Mesenchymal stem cell (in vitro differentiated cells and primary cell): ENCODE results near the gene ETFA.

Experiments
- DNase-seq: peaks from one replicate; pipeline ENCODE4 v3.0.0-alpha.2; 2013
- H2AFZ ChIP-seq: one replicate; pipeline ENCODE4 v1.6.1; 2013; ENCODE audit warnings: low read depth, mild to moderate bottlenecking, control low read depth, inconsistent platforms, low read length, moderate library complexity
- H2AK5ac ChIP-seq: 2 replicates; pipeline ENCODE4 v1.6.1; 2013; ENCODE audit warnings: low read length, moderate library complexity, mild to moderate bottlenecking, inconsistent platforms; ENCODE audit not compliant: severe bottlenecking
- H2BK120ac ChIP-seq: one replicate; pipeline ENCODE4 v1.6.1; 2013; ENCODE audit warnings: low read depth, mild to moderate bottlenecking, inconsistent platforms, low read length, moderate library complexity
- H2BK12ac ChIP-seq, 2 experiments: one replicate each; pipeline ENCODE4 v1.6.1; 2013; ENCODE audit warnings: inconsistent platforms in 2 of 2, low read length in 2 of 2, mild to moderate bottlenecking in 2 of 2, moderate library complexity in 2 of 2, control low read depth in 1 of 2
- H2BK15ac ChIP-seq: one replicate; pipeline ENCODE4 v1.6.1; 2013; ENCODE audit warnings: mild to moderate bottlenecking, low read depth, inconsistent platforms; ENCODE audit not compliant: poor library complexity, severe bottlenecking
- H2BK5ac ChIP-seq: 2 replicates; pipeline ENCODE4 v1.6.1; 2013; ENCODE audit warnings: low read depth, mild to moderate bottlenecking, low read length, control low read depth, inconsistent platforms; ENCODE audit not compliant: poor library complexity, severe bottlenecking
- H3K14ac ChIP-seq, 2 experiments: one replicate each; pipeline ENCODE4 v1.6.1; 2013; ENCODE audit warnings: inconsistent platforms in 2 of 2, low read length in 2 of 2, control low read depth in 1 of 2, mild to moderate bottlenecking in 1 of 2, moderate library complexity in 1 of 2
- H3K18ac ChIP-seq, 2 experiments: one replicate each; pipeline ENCODE4 v1.6.1; 2013; ENCODE audit warnings: inconsistent platforms in 2 of 2, low read length in 2 of 2, control low read depth in 1 of 2, low read depth in 1 of 2, mild to moderate bottlenecking in 1 of 2
- H3K23ac ChIP-seq, 2 experiments: one replicate each; pipeline ENCODE4 v1.6.1; 2013; ENCODE audit warnings: inconsistent platforms in 2 of 2, low read length in 2 of 2, mild to moderate bottlenecking in 2 of 2, moderate library complexity in 2 of 2, control low read depth in 1 of 2
- H3K27ac ChIP-seq: 2 replicates; pipeline ENCODE4 v1.5.1; 2013; ENCODE audit warnings: mild to moderate bottlenecking, moderate library complexity, low read length, control low read depth, inconsistent platforms; ENCODE audit not compliant: poor library complexity, severe bottlenecking
- H3K27me3 ChIP-seq, 2 experiments: 2 replicates each; pipeline versions ENCODE4 v1.6.1 to v1.7.0; 2013; ENCODE audit warnings: low read length in 2 of 2, mild to moderate bottlenecking in 2 of 2, moderate library complexity in 2 of 2, control low read depth in 1 of 2, inconsistent platforms in 1 of 2; ENCODE audit not compliant: control insufficient read depth in 1 of 2, insufficient read depth in 1 of 2
- H3K36me3 ChIP-seq, 2 experiments: 2 replicates each; pipeline versions ENCODE4 v1.6.1 to v1.7.0; 2013; ENCODE audit warnings: low read length in 2 of 2, control low read depth in 1 of 2, inconsistent platforms in 1 of 2, low read depth in 1 of 2, mild to moderate bottlenecking in 1 of 2; ENCODE audit not compliant: insufficient read depth in 2 of 2, control insufficient read depth in 1 of 2
- H3K4ac ChIP-seq, 2 experiments: one replicate each; pipeline ENCODE4 v1.6.1; 2013; ENCODE audit warnings: inconsistent platforms in 2 of 2, low read length in 2 of 2, mild to moderate bottlenecking in 2 of 2, moderate library complexity in 2 of 2, control low read depth in 1 of 2, low read depth in 1 of 2
- H3K4me1 ChIP-seq: 2 replicates; pipeline ENCODE4 v1.6.1; 2013; ENCODE audit warnings: low read depth, low read length, control low read depth; ENCODE audit not compliant: control insufficient read depth, insufficient read depth
- H3K4me2 ChIP-seq: 2 replicates; pipeline ENCODE4 v1.6.1; 2013; ENCODE audit warnings: low read length, mild to moderate bottlenecking, inconsistent platforms; ENCODE audit not compliant: poor library complexity, severe bottlenecking
- H3K4me3 ChIP-seq, 2 experiments: 2 replicates each; pipeline versions ENCODE4 v1.5.1 to v1.7.0; 2013; ENCODE audit warnings: low read length in 2 of 2, mild to moderate bottlenecking in 2 of 2, control low read depth in 1 of 2, low read depth in 1 of 2; ENCODE audit not compliant: insufficient read depth in 1 of 2
- H3K79me1 ChIP-seq: replicated peaks from 2 replicates; pipeline ENCODE4 v1.6.1; 2013; ENCODE audit warnings: mild to moderate bottlenecking, control low read depth, low read length, inconsistent platforms; ENCODE audit not compliant: poor library complexity, severe bottlenecking
- H3K9ac ChIP-seq: 2 replicates; pipeline ENCODE4 v1.7.0; 2013; ENCODE audit warnings: mild to moderate bottlenecking, low read length, moderate library complexity
- H3K9me3 ChIP-seq: 2 replicates; pipeline ENCODE4 v1.7.0; 2013; ENCODE audit warnings: mild to moderate bottlenecking, low read length; ENCODE audit not compliant: control insufficient read depth
- H4K8ac ChIP-seq: one replicate; pipeline ENCODE4 v1.6.1; 2013; ENCODE audit warnings: inconsistent platforms, mild to moderate bottlenecking, low read length, moderate library complexity
- H4K91ac ChIP-seq: one replicate; pipeline ENCODE4 v1.6.1; 2013; ENCODE audit warnings: mild to moderate bottlenecking, low read length, inconsistent platforms
- WGBS: methylation state at CpG from one replicate; pipeline ENCODE4 v1.1.7; 2013; ENCODE audit warnings: mixed read lengths; 5-methylcytosine and 5-hydroxymethylcytosine counted together

ETFA gene

GRCh38 chr15:76354823-76355440, 43.7 kb upstream of the ETFA start:
- Histone ChIP-seq H3K4me2 (no peak overlapping the region), H3K79me1 (no peaks in the 10 kb centered on the region), H4K91ac (no peak overlapping the region), H2BK5ac (no peak overlapping the region), H2AFZ (no peak overlapping the region), H3K9me3 (no peaks in the 10 kb centered on the region), H3K4me1 (no peaks in the 10 kb centered on the region), H3K4me3 (no peak overlapping the region), H3K27ac (no peak overlapping the region), H3K14ac (no peak overlapping the region), H2BK15ac (no peak overlapping the region), H3K18ac (no peak overlapping the region), H4K8ac (no peak overlapping the region), H2AK5ac (no peak overlapping the region), H3K9ac (no peak overlapping the region), H3K27me3 (no peaks in the 10 kb centered on the region), H2BK12ac (no peak overlapping the region), H2BK120ac (no peak overlapping the region), H3K4ac (no peak overlapping the region), H3K23ac (no peak overlapping the region), H3K36me3 (no peaks in the 10 kb centered on the region)
- no peak for DNase-seq
- no CpG with 5 or more reads among the region's 3 CpGs for WGBS

GRCh38 chr15:76353903-76354302, 42.6 kb upstream of the ETFA start:
- 97% methylated on average over 5 of the region's 10 CpGs for WGBS
- Histone ChIP-seq H3K4me2 (no peak overlapping the region), H3K9ac (no peak overlapping the region)

GRCh38 chr15:76353023-76353577, 41.8 kb upstream of the ETFA start:
- Histone ChIP-seq H2AK5ac (no peak overlapping the region), H4K8ac (no peak overlapping the region), H3K36me3 (no peaks in the 10 kb centered on the region), H2BK12ac (no peak overlapping the region), H2AFZ (no peak overlapping the region), H3K27ac (no peak overlapping the region), H3K18ac (no peak overlapping the region), H3K27me3 (no peaks in the 10 kb centered on the region), H3K14ac (no peak overlapping the region), H3K79me1 (no peaks in the 10 kb centered on the region), H2BK5ac (no peak overlapping the region), H2BK120ac (no peak overlapping the region), H3K4me3 (no peak overlapping the region), H3K9me3 (no peaks in the 10 kb centered on the region), H3K4ac (no peak overlapping the region), H4K91ac (no peak overlapping the region), H3K4me1 (no peaks in the 10 kb centered on the region), H3K4me2 (no peak overlapping the region), H2BK15ac (no peak overlapping the region), H3K23ac (no peak overlapping the region), H3K9ac (no peak overlapping the region)
- WGBS, result no CpG with 5 or more reads among the region's 1 CpG
- no peak for DNase-seq

More at GRCh38 chr15:76353903-76354302, 42.6 kb upstream of the ETFA start:
- Histone ChIP-seq H3K36me3 (no peaks in the 10 kb centered on the region), H3K18ac (no peak overlapping the region), H3K27ac (no peak overlapping the region), H3K4me1 (no peaks in the 10 kb centered on the region), H2BK15ac (no peak overlapping the region), H4K91ac (no peak overlapping the region), H2AFZ (no peak overlapping the region), H2BK120ac (no peak overlapping the region), H2BK12ac (no peak overlapping the region), H3K4ac (no peak overlapping the region), H3K27me3 (no peaks in the 10 kb centered on the region), H3K4me3 (no peak overlapping the region), H4K8ac (no peak overlapping the region), H2BK5ac (no peak overlapping the region), H3K23ac (no peak overlapping the region), H3K79me1 (no peaks in the 10 kb centered on the region), H2AK5ac (no peak overlapping the region), H3K14ac (no peak overlapping the region), H3K9me3 (no peaks in the 10 kb centered on the region)
- DNase-seq, result no peak

DNA sequence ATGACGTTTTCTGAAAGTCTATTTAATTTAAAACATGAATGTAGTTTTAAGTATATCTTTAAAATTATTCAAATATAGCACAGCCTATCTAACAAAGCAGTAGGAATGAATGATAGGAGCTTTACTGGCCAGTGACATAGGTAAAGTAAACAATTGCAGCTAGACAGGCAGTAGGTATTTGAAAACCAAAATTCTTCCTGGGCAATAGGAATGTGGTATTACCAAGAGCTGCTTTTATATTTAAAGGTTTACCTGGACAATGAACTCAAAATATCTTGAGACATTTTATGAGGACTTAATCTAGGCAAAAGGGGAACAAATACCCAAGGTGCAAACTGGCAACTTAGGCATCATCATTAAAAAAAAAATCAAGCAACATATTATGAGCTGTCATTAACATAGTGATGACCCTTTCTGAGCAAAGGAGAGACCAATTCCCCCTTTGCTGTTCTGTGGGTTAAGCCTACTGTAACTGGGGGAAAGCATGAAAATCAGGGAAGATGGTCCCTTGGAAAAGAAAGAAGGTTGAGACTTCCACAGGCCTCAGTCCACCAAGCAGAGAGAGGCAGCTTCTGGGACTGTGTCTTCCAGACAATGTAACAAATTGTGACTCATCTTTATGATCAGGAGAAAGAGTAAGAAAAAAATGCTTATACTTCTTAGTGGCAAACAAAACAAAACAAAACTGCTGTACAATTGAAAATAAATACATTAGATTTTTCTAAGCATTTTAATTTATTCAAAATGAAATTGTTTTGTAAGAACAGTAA, 38.2 kb upstream of the ETFA start:
- no peaks in the 10 kb centered on the region for H3K36me3 ChIP-seq
- no peak overlapping the region for H3K4me2 ChIP-seq
- H3K4ac ChIP-seq, result no peak overlapping the region
- peaks cover 1% of the 10 kb centered on the region for H3K79me1 ChIP-seq
- H2BK5ac ChIP-seq, result no peak overlapping the region
- no peak overlapping the region for H3K9ac ChIP-seq
- DNase-seq, result no peak
- no peak overlapping the region for H3K4me3 ChIP-seq
- H2BK12ac ChIP-seq, result no peak overlapping the region
- H2AFZ ChIP-seq, result no peak overlapping the region
- H2AK5ac ChIP-seq, result no peak overlapping the region
- H3K4me1 ChIP-seq, result peaks cover 16% of the 10 kb centered on the region
- no peak overlapping the region for H3K14ac ChIP-seq
- H4K91ac ChIP-seq, result no peak overlapping the region
- H4K8ac ChIP-seq, result no peak overlapping the region
- H2BK15ac ChIP-seq, result no peak overlapping the region
- H3K23ac ChIP-seq, result no peak overlapping the region
- no peak overlapping the region for H3K27ac ChIP-seq
- peaks cover 29 to 34% of the 10 kb centered on the region in 2 experiments for H3K27me3 ChIP-seq
- no peak overlapping the region for H2BK120ac ChIP-seq
- H3K18ac ChIP-seq, result no peak overlapping the region
- no CpG with 5 or more reads among the region's 1 CpG for WGBS
- H3K9me3 ChIP-seq, result no peaks in the 10 kb centered on the region
